GM19239 (cell line): ENCODE data around the gene MRPL32.

Source experiments
- DNase-seq: peaks from one replicate; pipeline ENCODE4 v3.0.0; 2011; ENCODE audit warnings: low spot score; ENCODE audit not compliant: insufficient read length
- FAIRE-seq: peaks from 2 replicates; lab custom pipeline; 2011; peaks lifted over from hg19 to GRCh38; lab: Jason Lieb, UNC

MRPL32 gene

DNA sequence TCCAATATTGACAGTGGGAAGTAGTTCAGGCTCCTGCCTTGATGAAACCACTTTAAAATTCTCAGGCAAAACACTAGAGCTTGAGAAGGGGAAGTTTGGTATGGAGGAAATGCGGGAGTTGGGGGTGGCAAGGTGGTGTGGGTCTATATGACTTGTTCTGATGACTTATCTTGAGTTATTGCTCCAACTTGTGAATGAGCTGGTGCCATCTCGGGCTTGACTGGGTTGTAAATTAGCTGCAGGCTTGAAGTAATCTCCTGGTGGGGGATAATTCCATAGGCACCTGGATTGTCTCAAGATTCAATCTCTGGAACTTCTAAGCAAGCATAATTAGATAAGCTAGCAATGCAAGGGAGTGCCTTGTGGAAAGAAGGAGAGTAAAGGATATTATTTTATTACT, 29.0 kb downstream of the MRPL32 start:
- no peak for FAIRE-seq
- no peak for DNase-seq

DNA sequence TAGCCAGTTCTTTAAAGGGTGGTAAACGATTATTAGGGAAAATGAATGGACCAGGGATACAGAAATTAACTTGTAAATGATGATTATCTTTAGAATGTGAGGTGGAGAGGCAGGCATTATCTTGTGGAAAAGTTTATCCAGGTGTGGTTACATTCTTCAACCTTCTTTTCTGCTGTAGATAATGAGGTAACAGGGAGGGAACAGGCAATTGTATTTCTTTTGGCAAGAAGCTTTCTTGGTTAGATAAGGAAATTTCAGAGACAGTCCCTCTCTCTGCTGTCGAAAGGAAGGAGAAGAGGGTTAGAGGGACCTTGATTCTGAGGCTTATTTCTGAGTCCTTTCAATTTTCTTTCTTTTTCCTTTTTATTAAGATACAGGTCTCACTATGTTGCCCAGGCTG, 32.1 kb downstream of the MRPL32 start:
- FAIRE-seq: no peak
- DNase-seq: no peak

- FAIRE-seq (no peak), DNase-seq (no peak)
Measured at GRCh38 chr7:42964849-42965805, 33.0 kb downstream of the MRPL32 start.

DNA sequence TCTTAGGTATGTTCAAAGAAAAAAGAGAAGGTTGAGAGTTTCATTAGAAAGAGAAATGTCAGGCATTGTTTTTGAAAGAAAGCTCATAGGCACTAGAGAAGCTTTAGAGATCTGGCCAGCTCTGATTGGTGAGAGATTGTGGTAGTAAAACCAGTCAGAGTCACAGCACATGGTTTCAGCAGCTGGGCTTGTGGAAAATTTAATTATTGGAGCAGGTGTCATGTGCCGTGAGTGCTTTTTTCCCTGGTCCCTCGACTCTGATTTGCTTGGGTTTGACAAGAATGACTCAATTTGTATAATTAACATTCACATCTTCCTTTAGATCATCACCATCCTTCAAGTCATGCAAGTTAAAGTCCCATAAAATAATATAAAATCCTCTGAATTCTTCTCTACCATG, 35.2 kb downstream of the MRPL32 start:
- DNase-seq (no peak), FAIRE-seq (no peak)

GRCh38 chr7:42972699-42973500, 40.7 kb downstream of the MRPL32 start:
- no peak for FAIRE-seq
- DNase-seq: no peak

GRCh38 chr7:42976371-42976770, 44.2 kb downstream of the MRPL32 start:
- DNase-seq (no peak), FAIRE-seq (no peak)

DNA sequence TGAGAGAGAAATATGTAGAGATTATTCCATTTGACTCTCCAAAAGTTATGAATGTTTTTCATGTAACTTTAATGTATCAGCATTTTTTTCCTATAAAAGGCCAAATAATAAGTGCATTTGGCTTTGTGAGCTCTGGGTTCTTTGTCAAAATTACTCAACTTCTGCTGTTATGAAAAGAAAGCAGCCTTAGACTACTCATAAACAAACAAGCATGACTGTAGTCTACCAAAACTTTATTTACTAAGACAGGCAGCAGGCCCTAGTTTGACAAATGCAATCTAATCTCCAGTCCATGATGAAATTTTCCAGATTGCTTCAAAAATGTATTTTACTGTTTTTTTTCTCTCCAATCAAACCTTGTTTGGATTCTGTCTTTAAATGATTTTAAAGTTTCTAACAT, 46.3 kb downstream of the MRPL32 start:
- FAIRE-seq: no peak
- DNase-seq: no peak

DNA sequence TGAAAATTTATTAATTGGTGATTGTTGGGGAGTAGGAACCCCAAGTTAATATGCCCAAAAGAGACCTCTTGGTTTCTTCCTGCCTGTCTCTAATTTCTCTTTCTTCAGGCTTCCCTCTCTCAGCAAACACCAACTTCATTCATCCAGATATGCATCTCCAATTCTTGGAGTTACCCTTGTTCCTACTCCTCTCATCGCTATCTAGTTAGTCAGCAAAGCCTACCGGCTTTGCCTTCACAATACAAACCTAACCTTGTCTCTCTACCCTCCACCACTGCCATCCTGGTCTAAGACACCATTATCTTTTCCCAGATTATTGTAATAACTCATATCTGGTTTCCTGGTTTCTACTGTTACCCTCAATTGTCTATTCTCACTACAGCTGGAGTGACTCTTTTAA, 47.9 kb downstream of the MRPL32 start:
- no peak for DNase-seq
- no peak for FAIRE-seq

GRCh38 chr7:42980514-42980913, 48.3 kb downstream of the MRPL32 start:
- no peak for DNase-seq
- no peak for FAIRE-seq

DNA sequence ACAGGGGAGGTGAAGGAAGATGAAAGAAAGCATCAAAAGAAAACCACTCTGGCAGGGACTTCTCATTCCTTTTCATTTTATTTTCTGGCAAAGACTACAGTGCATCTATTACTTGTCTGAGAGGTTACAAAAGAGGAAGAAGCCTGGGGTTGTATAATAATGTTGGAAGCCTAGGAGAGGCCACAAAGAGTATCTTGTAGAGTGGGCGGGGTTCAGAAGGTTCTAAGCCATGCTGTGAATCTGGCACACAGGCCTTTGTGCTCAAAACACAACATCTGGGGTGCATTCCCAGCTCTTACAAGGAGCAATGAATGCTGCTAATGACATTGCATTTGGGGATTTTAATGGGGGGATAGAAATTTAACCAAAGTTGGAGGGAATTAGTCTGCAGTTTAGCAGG, 49.4 kb downstream of the MRPL32 start:
- no peak for FAIRE-seq
- DNase-seq: no peak

- DNase-seq (no peak), FAIRE-seq (no peak)
Measured at GRCh38 chr7:42982604-42983115, 50.5 kb downstream of the MRPL32 start.

- no peak for DNase-seq
- no peak for FAIRE-seq
Measured at GRCh38 chr7:42984137-42984536, 52.0 kb downstream of the MRPL32 start.

DNA sequence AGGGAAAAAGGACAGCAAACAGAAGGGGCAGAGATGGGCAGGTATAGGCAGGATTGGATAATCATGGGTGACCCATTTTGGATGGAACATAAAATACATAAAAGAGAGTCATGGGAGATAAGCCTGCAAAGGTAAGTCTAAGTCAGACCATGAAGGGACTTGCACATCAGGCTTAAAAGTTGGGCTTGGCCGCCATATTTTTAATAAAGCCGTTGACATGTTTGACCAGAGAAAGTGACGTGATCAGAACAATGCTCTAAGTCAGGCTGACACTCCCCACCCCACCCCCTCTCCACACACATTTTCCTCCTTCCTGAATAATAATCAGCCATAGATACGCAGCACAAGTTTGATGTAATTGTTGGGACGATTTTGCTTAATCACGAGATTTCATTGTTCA, 54.0 kb downstream of the MRPL32 start:
- no peak for FAIRE-seq
- DNase-seq: no peak

DNA sequence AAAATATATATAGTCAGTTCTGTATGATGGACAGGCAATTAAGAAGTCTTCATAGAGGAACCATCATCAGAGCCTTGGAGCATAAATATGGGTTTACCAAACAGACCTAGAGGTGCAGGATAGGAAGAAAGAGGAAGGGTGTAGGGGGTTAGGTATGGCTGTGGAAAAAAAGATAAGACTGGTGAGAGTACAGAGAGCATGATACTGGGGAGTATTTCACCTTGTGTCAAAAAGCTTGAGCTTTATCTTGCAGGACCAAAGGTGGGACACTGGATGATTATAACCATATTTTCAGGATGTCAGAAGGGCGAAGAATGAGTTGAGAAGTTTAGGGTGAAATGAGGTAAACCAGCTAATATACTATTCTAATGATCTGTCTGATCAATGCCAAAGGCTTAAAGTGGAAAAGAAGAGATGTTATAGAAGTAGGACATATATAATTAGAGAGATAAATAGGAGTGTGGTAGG, 54.6 kb downstream of the MRPL32 start:
- FAIRE-seq: no peak

More for the DNA sequence above, 54.6 kb downstream of the MRPL32 start:
- DNase-seq: no peak
